ENCODE results near the gene GP1BB.
A peak's percentile ranks its signal among the peaks of the same experiment; 100 is the strongest.

The GP1BB gene

GRCh38 chr22:19755722-19756287 lies 32.5 kb downstream of the GP1BB start:
- TF ChIP-seq TEAD4 (IDR thresholded peaks at IDR 0.05) = no peak
- no peak for TF ChIP-seq MAX (IDR thresholded peaks at IDR 0.05)
- no peak for TF ChIP-seq RAD21 (IDR thresholded peaks at IDR 0.05; ENCODE audit: low read depth)
- no peak for TF ChIP-seq TAF1 (IDR thresholded peaks at IDR 0.05; ENCODE audit: low read depth)
- no peak for TF ChIP-seq REST (IDR thresholded peaks at IDR 0.05; ENCODE audit: low read depth)
- TF ChIP-seq FOXM1 (IDR thresholded peaks at IDR 0.05; ENCODE audit: borderline replicate concordance, low read depth) = no peak
- TF ChIP-seq TCF12 (IDR thresholded peaks at IDR 0.05; ENCODE audit: low read depth) = no peak
- TF ChIP-seq CREB1 (IDR thresholded peaks at IDR 0.05; ENCODE audit: low read depth) = no peak
- no peak for TF ChIP-seq NFIC (IDR thresholded peaks at IDR 0.05)

GRCh38 chr22:19756288-19757128 lies 33.2 kb downstream of the GP1BB start:
- TF ChIP-seq TEAD4 (IDR thresholded peaks at IDR 0.05) = no peak
- no peak for TF ChIP-seq EGR1 (IDR thresholded peaks at IDR 0.05)
- no peak for TF ChIP-seq USF1 (IDR thresholded peaks at IDR 0.05)
- TF ChIP-seq RAD21 (IDR thresholded peaks at IDR 0.05; ENCODE audit: low read depth) = peak; percentile 67; the same call in 1 of the 2 replicates
- TF ChIP-seq MAX (IDR thresholded peaks at IDR 0.05) = peak; percentile 48

GRCh38 chr22:19757140-19757984 lies 34.0 kb downstream of the GP1BB start:
- TF ChIP-seq NFIC (IDR thresholded peaks at IDR 0.05) (no peak), RAD21 (IDR thresholded peaks at IDR 0.05; ENCODE audit: low read depth) (no peak)

GRCh38 chr22:19757985-19758895 lies 34.9 kb downstream of the GP1BB start:
- no peak for TF ChIP-seq USF1 (IDR thresholded peaks at IDR 0.05)
- no peak for TF ChIP-seq TCF12 (IDR thresholded peaks at IDR 0.05; ENCODE audit: low read depth)

GRCh38 chr22:19758896-19759426 lies 35.6 kb downstream of the GP1BB start:
- 0 out of 2 replicates have a peak, but pooled peaks have one; percentile 29 for TF ChIP-seq ZBTB7A (IDR thresholded peaks at IDR 0.05; ENCODE audit: low read depth)
- TF ChIP-seq MAX (IDR thresholded peaks at IDR 0.05) = no peak
- no peak for TF ChIP-seq FOXM1 (IDR thresholded peaks at IDR 0.05; ENCODE audit: borderline replicate concordance, low read depth)
- TF ChIP-seq TCF12 (IDR thresholded peaks at IDR 0.05; ENCODE audit: low read depth) = no peak
- TF ChIP-seq RAD21 (IDR thresholded peaks at IDR 0.05; ENCODE audit: low read depth) = no peak
- TF ChIP-seq YY1 (IDR thresholded peaks at IDR 0.05; ENCODE audit: low read depth) = no peak

- TF ChIP-seq EP300 (IDR thresholded peaks at IDR 0.05; ENCODE audit: borderline replicate concordance) (no peak), EGR1 (IDR thresholded peaks at IDR 0.05) (no peak), TCF12 (IDR thresholded peaks at IDR 0.05; ENCODE audit: low read depth) (no peak), MAX (IDR thresholded peaks at IDR 0.05) (no peak), YY1 (IDR thresholded peaks at IDR 0.05; ENCODE audit: low read depth) (no peak), CREB1 (IDR thresholded peaks at IDR 0.05; ENCODE audit: low read depth) (no peak), CEBPB (IDR thresholded peaks at IDR 0.05) (no peak), RAD21 (IDR thresholded peaks at IDR 0.05; ENCODE audit: low read depth) (no peak), USF1 (IDR thresholded peaks at IDR 0.05) (no peak), TEAD4 (IDR thresholded peaks at IDR 0.05) (no peak), NFIC (IDR thresholded peaks at IDR 0.05) (no peak), FOXM1 (IDR thresholded peaks at IDR 0.05; ENCODE audit: borderline replicate concordance, low read depth) (no peak), REST (IDR thresholded peaks at IDR 0.05; ENCODE audit: low read depth) (no peak), TAF1 (IDR thresholded peaks at IDR 0.05; ENCODE audit: low read depth) (no peak), ZBTB7A (IDR thresholded peaks at IDR 0.05; ENCODE audit: low read depth) (no peak)
These were observed 36.2 kb downstream of the GP1BB start for GRCh38 chr22:19759427-19760057.
